CD4-positive, alpha-beta T cell treated with Interleukin-15 for 1 hour (primary cell): Measurements from ENCODE around the gene ZNF878.
"Not testable (repeated sequence)": the region's sequence is repeated elsewhere in the genome, so short reads cannot be mapped to it uniquely, and the experiment has no call there.

ENCODE experiments used
- DNase-seq: peaks from one replicate; pipeline ENCODE4 v3.0.0-alpha.2; 2020

Gene ZNF878

DNA sequence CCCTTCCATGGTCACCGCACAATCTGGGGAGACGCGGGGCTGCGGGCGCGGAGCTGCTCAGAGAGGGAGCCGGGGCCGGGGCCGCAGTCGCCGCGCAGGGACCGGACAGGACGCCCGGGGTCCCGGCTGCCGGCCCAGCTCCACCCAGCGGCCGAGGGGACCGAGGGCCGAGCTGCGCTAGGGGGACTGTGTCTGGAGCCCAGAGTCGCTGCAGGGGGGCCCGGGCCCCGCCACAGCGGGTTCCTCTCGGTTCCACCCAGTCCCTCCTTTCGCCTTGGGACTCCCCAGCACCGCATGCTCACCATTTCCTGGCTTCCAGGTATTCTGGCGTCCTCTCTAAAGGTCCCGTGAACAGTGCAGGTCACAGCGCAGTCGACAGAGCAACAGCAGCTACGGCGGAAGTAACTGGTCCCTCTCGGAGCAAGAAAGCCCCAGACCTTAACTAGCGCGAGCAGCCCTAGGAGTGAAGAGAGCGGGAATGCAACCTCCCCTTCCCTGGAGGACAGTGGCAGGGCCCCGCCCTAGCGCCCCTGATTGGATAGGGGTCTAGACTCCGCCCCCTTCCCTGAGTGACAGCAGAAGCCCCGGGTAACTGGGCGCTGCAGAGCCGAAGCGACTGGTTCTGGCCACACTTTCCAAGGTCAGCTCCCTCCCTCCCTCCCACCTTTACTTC is at the start of gene ZNF878:
Gene ZNF878 (minus strand): TSS at position 465 of the 673 bp plus-strand sequence. CDS start 160 bp downstream, at position 305.
- DNase-seq, result peak; percentile 59

DNA sequence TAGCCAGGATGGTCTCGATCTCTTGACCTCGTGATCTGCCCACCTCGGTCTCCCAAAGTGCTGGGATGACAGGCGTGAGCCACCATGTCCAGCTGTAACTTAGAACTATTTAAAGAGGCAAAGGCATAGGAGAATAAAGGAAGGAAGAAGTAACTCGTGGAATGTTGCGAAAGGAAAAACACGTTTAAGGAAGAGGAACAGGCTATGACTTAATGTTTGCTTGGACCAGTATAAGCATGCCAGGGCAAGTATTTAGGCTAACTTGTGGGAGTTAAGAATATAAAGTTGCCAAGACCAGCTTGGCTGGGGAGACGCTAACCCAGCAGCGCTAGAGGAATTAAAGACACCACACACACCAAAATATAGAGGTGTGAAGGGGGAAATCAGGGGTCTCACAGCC is 45.3 kb upstream of the ZNF878 start:
- DNase-seq, result no peak

DNA sequence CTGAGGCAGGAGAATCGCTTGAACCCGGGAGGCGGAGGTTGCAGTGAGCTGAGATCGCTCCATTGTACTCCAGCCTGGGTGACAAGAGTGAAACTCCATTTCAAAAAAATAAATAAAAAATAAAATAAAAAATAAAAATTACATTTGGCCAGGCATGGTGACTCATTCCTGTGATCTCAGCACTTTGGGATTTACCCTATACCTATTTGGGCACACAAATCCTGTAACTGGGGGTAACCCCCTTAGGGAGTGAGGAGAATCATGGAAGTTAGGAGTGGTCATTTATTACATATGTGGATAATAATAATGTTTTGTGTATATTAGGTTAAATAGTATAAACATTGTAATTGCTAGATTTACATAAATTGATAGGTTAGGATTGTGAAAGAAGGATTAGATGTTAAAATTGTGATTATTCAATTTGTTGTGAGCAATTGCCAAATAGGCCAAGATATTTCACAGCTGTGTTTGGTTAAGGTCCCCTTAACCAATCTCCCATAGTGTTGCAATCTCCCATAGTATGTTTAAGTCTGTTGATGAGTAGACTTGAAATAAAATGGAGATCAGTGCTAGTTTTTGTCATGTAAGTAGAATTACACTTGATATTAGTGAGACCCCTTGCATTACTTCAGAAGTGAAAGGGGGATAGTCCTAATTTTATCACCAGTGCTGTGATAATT is 42.5 kb upstream of the ZNF878 start:
- DNase-seq, result no peak

DNA sequence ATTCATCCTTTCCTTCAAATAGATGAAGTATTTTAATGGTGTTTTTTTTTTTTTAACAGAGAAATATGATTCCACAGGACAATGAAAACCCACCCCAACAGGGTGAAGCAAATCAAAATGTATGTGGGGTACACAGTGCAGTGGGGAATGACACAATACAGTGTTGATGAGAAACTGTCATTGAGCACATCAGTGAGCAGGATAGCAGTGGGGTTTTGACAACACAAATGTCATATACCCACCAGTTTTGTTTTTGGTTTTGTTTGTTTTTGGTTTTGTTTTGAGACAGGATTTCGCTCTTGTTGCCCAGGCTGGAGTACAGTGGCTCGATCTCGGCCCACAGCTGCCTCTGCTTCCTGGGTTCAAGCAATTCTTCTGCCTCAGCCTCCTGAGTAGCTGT is 41.0 kb upstream of the ZNF878 start:
- no peak for DNase-seq

DNA sequence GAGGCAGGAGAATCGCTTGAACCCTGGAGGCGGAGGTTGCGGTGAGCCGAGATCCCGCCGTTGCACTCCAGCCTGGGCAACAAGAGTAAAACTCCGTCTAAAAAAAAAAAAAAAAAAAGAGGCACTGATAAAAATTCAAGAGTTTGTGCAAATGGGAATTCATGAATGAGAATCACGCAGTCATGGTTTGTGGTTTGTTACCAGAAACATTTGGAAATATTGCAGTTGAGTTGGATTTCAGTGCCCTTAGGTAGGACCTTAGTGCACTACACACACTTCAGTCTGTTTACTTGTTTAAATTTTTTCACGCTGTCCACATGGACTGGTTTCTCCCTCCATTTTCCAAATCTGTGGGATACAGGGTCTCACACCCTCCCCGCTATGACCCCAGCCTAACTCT is 40.2 kb upstream of the ZNF878 start:
- no peak for DNase-seq

DNA sequence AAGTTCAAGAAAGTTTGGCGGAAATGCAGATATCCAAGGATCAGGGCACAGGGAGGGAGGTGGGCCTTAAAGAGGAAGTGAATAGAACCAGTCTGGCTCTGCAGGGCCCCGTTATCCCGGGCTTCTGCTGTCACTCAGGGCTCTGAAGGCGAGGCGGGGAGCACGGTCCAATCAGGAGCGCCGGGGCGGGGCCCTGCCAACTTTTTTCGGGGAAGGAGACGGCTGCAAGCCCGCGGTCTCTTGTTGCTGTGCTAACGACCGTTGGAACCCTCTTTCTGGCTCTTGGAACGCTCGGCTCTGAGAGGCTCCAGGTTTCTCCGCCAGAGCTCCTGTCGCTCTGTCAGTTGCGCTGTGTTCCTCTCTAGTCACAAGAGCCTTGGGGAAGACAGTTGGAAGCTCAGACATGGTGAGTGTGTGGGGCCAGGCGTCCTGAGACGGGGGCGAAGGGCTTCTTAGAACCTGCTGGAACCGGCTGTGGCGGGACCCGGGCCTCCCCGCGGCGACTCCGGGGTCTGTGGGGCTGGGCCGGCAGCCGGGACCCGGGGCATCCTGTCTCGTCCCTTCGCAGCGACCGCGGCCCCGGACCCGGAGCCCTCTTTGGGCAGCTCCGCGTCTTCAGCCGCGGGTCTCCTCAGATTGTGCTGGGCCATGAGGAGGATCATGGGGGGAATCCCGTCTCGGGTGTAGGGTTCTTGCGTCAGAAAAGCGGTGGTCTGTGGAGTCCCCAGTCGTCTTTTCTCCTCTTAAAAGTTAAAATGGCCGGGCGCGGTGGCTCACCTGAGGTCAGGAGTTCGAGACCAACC is 39.5 kb upstream of the ZNF878 start:
- peak; percentile 60 for DNase-seq

DNA sequence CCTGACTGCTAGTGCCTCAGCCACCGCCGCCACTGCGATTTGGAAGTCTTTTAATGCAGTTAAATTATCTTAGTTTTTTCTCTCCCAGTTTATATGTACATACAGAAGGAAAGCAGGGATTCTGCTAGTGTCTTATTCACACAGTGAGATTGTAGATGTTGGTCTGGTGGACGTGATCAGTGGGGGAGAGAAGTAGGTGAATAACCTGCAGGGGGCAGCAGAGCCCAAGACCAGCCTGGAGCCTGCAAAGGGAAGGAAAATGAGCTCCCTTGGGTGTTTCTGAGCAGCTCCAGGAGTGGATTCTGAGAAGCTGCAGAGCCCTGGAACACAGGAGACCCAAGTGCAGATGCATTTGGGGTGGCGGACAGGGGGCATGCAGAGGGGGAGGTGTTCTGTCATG is 38.0 kb upstream of the ZNF878 start:
- DNase-seq, result peak; percentile 54

DNA sequence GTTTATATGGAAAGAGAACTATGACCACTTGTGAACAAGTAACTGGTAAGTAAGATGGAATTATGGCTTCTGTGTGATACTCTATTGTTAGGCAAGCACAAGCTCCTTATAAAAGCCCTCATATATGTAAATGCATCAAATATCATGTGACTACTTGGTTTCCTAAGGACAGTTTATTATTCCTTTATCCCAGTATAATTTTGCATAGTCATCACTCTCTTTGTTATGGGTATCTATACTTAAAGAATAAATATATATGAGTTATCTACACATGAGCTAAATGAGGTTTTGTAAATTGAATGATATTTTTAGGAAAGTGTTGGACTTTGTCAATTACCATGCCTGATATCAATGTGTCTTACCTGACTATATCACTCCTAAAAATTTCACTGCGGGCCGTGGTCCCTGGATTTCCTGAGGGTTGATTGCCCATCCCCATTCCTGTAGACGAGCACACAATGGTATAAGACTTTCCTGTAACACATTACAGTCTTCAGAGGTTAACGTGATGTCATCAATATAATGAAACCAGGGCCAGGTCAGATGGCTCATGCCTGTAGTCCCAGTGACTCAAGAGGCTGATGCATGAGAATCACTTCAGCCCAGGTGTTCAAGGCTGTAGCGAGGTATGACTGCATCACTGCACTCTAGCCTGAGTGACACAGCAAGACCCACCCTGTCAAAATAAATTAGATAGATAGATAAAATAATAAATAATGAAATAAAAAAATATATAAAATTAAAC is 32.5 kb upstream of the ZNF878 start:
- DNase-seq, result no peak

DNA sequence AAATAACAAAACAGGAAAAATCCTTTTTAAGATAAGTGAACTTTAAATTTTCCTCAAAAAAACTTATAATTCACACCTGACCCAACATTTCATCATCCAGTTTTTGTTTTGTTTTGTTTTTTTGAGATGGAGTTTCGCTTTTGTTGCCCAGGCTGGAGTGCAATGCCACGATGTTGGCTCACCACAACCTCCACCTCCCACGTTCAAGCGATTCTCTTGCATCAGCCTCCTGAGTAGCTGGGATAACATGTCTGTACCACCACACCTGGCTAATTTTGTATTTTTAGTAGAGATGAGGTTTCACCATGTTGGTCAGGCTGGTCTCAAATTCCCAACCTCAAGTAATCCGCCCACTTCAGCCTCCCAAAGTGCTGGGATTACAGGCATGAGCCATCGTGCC is 30.6 kb upstream of the ZNF878 start:
- DNase-seq, result not testable (repeated sequence)

DNA sequence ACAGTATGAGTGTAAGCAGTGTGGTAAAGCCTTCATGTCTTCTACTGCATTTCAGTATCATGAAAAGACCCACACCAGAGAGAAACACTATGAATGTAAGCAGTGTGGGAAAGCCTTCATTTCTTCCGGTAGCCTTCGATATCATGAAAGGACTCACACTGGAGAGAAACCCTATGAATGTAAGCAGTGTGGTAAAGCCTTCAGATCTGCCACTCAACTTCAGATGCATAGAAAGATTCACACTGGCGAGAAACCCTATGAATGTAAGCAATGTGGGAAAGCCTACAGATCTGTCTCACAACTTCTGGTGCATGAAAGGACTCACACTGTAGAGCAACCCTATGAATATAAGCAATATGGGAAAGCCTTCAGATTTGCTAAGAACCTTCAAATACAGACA is 24.6 kb upstream of the ZNF878 start:
- no peak for DNase-seq

DNA sequence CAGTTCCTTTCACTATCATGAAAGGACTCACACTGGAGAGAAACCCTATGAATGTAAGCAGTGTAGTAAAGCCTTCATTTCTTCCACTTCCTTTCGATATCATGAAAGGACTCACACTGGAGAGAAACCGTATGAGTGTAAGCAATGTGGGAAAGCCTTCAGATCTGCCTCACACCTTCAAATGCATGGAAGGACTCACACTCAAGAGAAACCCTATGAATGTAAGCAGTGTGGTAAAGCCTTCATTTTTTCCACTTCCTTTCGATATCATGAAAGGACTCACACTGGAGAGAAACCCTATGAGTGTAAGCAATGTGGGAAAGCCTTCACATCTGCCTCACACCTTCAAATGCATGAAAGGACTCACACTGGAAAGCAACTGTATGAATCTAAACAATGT is 23.6 kb upstream of the ZNF878 start:
- DNase-seq, result not testable (repeated sequence)

DNA sequence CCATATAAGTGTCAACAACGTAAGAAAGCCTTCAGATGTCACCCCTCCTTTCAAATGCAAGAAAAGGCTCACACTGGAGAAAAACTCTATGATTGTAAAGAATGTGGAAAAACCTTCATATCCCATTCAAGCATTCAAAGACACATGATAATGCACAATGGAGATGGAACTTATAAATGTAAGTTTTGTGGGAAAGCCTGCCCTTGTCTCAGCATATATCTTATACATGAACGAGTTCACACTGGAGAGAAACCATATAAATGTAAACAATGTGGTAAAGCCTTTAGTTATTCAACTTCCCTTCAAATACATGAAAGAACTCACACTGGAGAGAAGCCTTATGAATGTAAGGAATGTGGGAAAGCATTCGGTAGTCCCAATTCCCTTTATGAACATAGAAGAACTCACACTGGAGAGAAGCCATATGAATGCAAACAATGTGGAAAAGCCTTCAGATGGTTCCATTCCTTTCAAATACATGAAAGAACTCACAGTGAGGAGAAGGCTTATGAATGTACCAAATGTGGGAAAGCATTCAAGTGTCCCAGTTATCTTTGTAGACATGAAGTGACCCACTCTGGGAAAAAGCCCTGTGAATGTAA is 22.9 kb upstream of the ZNF878 start:
- DNase-seq, result no peak

DNA sequence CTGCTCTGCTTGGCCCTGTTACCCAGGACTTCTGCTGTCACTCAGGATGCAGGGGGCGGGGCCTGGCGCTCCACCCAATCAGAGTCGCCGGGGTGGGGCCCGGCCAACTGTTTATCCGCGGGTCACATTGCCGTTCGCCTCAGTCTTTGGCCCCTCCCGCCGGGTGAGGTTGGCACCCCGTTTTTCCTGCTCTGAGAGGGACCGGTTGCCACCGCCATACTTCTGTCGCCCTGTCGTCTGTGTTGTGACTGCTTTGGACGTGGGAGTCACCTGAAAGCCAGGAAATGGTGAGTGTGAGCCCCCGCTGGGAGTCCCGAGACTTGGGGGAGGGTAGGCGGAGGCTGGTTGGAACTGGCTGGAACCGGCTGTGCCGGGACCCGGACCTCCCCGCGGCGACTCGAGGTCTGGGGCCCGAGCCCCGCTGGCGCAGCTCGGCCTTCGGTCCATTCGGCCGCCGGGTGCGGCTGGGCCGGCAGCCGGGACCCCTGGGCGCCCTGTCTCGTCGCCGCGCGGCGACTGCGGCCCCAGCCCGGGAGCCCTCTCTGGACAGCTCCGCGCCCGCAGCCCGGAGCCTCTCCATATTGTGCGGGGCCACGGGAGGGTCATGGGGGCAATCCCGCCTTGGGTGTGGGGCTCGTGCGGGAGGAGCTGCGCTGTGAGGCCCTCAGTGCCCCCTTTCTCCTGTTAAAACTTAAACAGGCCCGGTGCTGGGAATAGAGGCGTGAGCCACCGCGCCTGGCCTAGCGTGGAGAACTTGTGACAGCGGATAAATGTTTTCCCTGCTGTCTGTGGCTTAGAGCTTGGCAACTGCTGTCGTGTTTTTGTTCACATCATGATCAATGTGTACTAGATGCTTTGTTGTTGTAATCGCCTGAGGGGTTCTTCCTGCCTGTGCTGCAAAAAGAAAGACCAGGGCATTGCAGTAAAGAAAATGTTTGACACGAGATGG is 12.1 kb upstream of the ZNF878 start, which contains the start of gene ZNF844:
Gene ZNF844 (plus strand): TSS at position 142 of the 949 bp plus-strand sequence. CDS start 143 bp downstream, at position 285.
- DNase-seq, result peak; percentile 86

DNA sequence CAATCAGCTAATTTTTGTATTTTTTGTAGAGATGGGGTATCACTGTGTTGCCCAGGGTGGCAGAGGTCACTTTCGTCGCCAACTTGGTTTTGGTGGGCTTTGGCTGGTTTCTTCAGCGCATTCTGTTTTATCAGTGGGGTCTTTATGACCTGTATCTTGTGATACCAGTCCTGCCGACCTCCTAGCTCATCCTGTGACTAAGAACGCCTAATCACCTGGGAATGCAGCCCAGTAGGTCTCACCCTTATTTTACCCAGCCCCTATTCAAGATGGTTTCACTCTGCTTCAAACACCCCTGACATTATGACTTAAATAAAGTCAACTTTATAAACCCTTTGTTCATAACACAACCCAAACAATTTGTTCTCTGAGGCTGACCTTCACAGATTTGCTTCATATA is 3.0 kb upstream of the ZNF878 start:
- DNase-seq, result no peak

DNA sequence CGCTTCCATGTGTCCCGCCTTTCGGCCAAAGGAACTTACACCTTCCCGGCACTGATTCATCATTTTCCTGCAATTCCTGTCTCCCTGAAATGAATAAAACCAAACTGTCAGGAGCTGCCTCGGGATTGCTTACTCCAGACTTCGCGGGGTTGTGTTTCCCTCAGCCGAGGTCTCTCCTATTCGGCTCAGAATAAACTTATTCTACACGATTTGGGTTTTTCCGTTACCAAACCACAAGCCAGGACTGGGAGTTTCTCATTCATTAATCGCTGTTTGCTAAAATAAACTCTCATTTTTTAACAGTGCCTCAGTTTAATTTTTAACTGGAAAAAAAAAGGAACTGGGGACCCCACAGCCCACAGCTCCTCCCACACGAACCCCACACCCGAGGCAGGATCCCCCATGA is 667 bp downstream of the ZNF878 start:
- DNase-seq, result no peak

DNA sequence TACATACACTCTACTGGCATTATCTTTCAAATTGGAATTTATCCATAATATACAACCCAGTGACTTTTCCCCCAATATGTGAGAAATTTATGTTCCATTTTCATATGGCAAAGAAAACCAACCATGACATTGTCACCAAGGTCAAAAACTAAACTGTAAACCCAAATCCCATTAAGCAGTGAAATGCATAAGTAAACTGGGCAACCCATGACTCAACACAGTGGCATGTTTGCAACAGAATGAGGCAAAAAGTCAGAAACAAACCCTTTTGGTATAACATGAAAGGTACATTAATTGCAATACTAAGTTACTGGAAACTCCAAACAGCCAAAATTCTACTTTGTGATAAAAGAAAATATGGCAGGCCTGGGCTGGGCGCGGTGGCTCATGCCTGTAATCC is 4.9 kb downstream of the ZNF878 start:
- DNase-seq, result no peak

DNA sequence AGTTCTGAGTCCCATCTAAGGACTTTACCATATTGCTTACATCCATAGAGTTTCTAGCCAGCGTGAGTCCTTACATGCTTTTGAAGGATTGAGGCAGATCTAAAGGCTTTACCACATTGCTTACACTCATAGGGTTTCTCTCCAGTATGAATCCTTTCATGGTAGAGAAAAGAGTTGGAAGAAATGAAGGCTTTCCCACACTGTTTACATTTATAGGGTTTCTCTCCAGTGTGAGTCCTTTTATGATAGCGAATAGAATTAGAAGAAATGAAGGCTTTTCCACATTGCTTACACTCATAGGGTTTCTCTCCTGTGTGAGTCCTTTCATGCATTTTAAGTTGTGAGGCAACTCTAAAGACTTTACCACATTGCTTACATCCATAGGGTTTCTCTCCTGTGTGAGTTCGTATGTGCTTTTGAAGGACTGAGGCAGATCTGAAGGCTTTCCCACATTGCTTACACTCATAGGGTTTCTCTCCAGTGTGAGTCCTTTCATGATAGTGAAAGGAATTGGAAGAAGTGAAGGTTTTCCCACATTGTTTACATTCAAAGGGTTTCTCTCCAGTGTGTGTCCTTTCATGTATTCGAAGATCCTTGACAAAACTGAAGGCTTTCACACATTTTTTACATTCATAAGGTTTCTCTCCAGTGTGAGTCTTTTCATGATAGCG is 8.9 kb downstream of the ZNF878 start:
- DNase-seq, result no peak

DNA sequence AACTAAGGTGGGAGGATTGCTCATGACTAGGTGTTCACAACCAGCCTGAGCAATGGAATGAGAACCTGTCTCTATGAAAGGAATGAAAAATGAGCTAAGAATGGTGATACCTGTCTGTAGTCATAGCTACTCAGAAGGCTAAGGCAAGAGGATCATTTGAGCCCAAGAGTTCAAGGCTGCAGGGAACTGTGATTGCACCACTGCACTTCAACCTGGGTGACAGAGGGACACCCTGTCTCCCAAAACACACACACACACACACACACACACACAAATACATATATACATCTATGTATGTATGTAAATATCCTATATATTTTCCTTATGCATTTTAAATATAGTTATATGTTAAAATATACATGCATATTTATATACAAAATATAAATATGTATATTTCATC is 9.9 kb downstream of the ZNF878 start:
- no peak for DNase-seq

DNA sequence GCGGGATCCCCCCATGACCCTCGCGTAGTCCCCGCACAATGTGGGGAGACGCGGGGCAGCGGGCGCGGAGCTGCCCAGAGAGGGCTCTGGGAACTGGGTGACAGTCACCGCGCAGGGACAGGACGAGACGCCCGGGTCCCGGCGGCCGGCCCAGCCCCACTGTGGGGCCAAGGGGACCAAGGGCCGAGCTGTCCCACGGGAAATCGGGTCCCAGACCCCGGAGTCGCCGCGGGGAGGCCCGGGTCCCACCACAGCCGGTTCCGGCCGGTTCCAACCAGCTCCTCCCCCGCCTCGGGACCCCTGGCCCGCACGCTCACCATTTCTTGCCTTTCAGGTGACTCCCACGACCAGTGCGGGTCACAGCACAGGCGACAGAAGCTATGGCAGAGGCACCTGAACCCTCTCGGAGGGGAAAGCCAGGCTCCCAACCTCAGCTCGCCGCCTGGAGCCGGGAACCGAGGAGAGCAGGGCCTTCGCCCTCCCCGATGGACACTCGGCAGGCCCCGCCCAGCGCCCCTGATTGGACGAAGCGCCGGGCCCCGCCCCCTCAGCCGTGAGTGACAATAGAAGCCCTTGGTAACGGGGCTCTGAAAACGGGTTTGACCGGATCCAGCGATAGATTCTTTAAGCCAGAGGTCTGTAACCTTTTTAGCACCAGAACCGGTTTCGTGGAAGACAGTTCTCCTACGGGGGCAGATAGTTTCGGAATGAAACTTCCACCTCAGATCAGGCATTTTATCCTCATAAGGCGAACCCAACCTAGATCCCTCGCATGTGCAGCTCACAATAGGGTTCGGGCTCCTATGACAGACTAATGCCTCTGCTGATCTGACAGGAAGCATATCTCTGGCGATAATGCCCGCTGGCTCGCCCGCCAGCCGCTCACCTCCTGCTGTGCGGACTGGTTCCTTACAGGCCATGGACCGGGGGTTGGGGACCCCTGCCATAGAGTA is 17.3 kb downstream of the ZNF878 start, which contains the start of gene ZNF433:
Gene ZNF433 (minus strand): TSS at position 460 of the 953 bp plus-strand sequence. CDS start 140 bp downstream, at position 320.
- peak; percentile 72 for DNase-seq
